Motor neuron (in vitro differentiated cells): ENCODE measurements around the gene CCDC102A. TPM values are rescaled to one million over a fixed set of nuclear protein-coding genes. Genes with fewer than 3 reads are reported as not detected.
"Not testable (repeated sequence)": the region's sequence is repeated elsewhere in the genome, so short reads cannot be mapped to it uniquely, and the experiment has no call there.

Experiments used
- ATAC-seq, 8 experiments: fragments of 200-7000 bp; cut with Tn5 transposase; replicated peaks in 6 of 8; 2 replicates each; pipeline ENCODE4 v1.8.0; 2021; ENCODE audit warnings: mild to moderate bottlenecking in 8 of 8, moderate library complexity in 8 of 8
- H3K27ac ChIP-seq, 2 donors: fragments of 250-450 bp; sonication (Bioruptor Pico); 2 replicates each; pipeline ENCODE4 v1.9.0; 2021; ENCODE audit warnings: antibody characterized with exemption in 2 of 2, mild to moderate bottlenecking in 2 of 2, moderate library complexity in 1 of 2
- H3K4me1 ChIP-seq, 2 donors: fragments of 250-450 bp; sonication (Bioruptor Pico); replicated peaks in 1 of 2; 2 replicates each; pipeline ENCODE4 v1.6.1; 2021; ENCODE audit warnings: antibody characterized with exemption in 2 of 2, mild to moderate bottlenecking in 2 of 2, moderate library complexity in 1 of 2
- H3K4me3 ChIP-seq, 5 donors: fragments of 250-450 bp; sonication (Bioruptor Pico); 2 replicates each; pipeline ENCODE4 v1.9.0; 2021; ENCODE audit warnings: antibody characterized with exemption in 5 of 5, mild to moderate bottlenecking in 5 of 5, moderate library complexity in 4 of 5
- WGBS, 10 experiments: fragments of 450-650 bp; shearing (Covaris generic); methylation state at CpG; one replicate each; pipeline ENCODE4 v1.0.0; 2022; 5-methylcytosine and 5-hydroxymethylcytosine counted together
- in situ Hi-C, 9 experiments: fragments of 400-800 bp; cut with MboI; loops; one replicate each; pipeline ENCODE4 v1.15.0; 2021; ENCODE audit warnings: low sequenced_read_pairs in 9 of 9, low pct_unique_long_range_greater_than_20kb in 2 of 9; ENCODE audit not compliant: unreplicated experiment in 9 of 9
- total RNA-seq, 8 experiments: library from RNA; unstranded; fragments of 300-600 nt; gene quantifications; 2 replicates each; pipeline versions ENCODE4 v1.2.3 to v1.2.4, GENCODE V29; 2022

The CCDC102A gene
- total RNA-seq, 8 experiments from 2014 or later = 1.1 to 16.8 (median 6.2) TPM

DNA sequence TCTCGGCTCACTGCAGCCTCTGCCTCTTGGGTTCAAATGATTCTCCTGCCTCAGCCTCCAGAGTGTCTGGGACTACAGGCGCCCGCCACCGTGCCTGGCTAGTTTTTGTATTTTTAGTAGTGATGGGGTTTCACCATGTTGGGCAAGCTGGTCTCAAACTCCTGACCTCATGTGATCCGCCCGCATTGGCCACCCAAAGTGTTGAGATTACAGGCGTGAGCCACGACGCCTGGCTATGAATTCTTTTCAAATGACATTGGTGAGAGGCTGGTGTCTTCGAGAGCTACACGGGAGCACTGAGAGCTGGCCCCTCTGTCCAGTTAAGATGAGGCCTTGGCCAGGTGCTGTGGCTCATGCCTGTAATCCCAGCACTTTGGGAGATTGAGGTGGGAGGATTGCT, 36.4 kb downstream of the CCDC102A start:
- H3K4me1 ChIP-seq = peaks cover 23 to 27% of the 10 kb centered on the region in 2 donors
- not testable (repeated sequence) for H3K4me3 ChIP-seq, ATAC-seq, H3K27ac ChIP-seq
- in situ Hi-C loops = loop anchor here in 2 of 9 experiments (25.0 kb wide), 1 partner anchor 188 kb away; no protein-coding TSS in a partner anchor
- 44 to 98% (median 90%) methylated on average over 3 to 10 of the region's 11 CpGs; no CpG with 5 or more reads in 4 of the 10 experiments for WGBS, 10 experiments

DNA sequence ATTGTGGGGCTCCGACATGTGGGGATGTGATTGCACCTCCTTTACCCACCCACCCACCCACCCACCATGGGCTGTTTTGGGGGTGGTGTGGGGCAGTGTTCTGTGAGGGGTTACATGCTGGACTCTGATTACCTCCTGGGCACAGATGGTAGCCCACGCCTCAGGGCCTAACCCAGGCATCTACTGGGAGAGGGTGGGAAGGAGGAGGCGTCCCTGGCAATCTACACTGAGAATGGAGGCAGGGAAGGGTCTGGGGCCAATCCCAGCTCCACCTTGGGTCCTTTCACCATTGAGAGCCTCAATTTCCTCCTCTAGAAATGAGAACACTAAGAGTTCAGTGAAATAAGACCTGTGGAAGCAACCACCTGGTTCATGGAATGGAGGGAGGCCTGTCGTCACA, 38.3 kb downstream of the CCDC102A start:
- 80 to 100% (median 100%) methylated on average over 1 of the region's 4 CpGs; no CpG with 5 or more reads in 5 of the 10 experiments for WGBS, 10 experiments
- in situ Hi-C loops = no loop called here
- peaks cover 9 to 10% of the 10 kb centered on the region in 2 donors for H3K4me1 ChIP-seq
- ATAC-seq = no peak
- H3K4me3 ChIP-seq = no peak overlapping the region
- no peak overlapping the region for H3K27ac ChIP-seq

DNA sequence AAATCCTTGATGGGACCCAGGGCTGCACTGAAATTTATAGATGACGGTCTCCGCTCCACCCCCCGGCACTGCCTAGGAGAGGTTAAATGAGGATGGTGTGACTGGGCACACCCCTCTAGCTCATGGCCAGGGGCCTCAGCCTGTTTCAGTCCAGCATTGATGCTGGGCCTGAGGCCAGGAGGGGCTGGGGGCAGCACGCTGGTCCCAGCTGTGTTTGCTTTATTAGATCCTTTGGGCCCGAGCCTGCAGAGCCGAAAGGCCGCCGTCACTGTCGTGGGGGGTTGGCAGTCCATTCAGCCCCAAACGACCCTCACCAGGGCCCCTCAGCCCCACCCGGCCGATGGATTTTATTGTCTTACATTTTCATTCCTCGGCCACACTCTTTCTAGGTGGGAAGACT, 39.2 kb downstream of the CCDC102A start:
- WGBS, 10 experiments = 83 to 100% methylated on average over 3 to 6 of the region's 13 CpGs; no CpG with 5 or more reads in 8 of the 10 experiments
- no peak overlapping the region for H3K4me3 ChIP-seq
- ATAC-seq = peak in 5 of 8 experiments; percentile 35 to 82 (median 45)
- H3K4me1 ChIP-seq = peaks cover 8 to 9% of the 10 kb centered on the region in 2 donors
- no peak overlapping the region for H3K27ac ChIP-seq
- in situ Hi-C loops = no loop called here

DNA sequence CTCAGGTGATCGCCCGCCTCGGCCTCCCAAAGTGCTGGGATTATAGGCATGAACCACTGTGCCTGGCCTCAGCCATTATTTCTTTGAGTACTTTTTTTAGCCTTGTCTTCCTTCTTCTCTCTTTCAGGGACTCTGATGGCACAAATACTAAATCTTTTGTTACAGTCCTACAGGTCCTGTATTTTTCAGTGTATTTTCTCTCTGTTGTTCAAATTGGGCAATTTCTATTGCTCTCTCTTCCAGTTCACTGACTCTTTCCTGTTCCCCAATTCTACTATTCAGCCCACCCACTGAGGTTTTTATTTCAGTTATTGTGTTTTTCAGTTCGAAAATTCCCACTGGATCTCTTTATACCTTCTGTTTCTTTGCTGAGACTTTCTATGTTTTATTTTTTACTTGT, 42.6 kb downstream of the CCDC102A start:
- Histone ChIP-seq H3K4me3 (no peak overlapping the region), H3K27ac (no peak overlapping the region), H3K4me1 (peaks cover 5 to 6% of the 10 kb centered on the region in 2 donors)
- in situ Hi-C loops = no loop called here
- no peak for ATAC-seq
- WGBS, 10 experiments = 0 to 80% (median 34%) methylated on average over 1 to 4 of the region's 4 CpGs

DNA sequence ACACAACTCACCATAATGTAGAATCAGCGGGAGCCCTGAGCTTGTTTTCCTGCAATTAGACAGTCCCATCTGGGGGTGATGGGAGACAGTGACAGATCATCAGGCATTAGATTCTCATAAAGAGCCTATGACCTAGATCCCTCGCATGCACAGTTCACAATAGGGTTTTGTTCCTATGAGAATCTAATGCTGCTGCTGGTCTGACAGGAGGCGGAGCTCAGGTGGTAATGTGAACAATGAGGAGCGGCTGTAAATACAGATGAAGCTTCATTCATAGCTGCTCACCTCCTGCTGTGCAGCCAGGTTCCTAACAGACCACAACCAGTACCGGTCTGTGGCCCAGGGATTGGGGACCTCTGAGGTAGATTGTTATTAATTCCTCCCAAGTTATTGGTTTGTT, 47.1 kb downstream of the CCDC102A start:
- in situ Hi-C loops = no loop called here
- ATAC-seq = no peak
- Histone ChIP-seq H3K4me1 (peaks cover 5 to 8% of the 10 kb centered on the region in 2 donors), H3K4me3 (no peak overlapping the region), H3K27ac (no peak overlapping the region)
- WGBS, 10 experiments = 73 to 100% (median 100%) methylated on average over 1 to 3 of the region's 5 CpGs; no CpG with 5 or more reads in 3 of the 10 experiments

DNA sequence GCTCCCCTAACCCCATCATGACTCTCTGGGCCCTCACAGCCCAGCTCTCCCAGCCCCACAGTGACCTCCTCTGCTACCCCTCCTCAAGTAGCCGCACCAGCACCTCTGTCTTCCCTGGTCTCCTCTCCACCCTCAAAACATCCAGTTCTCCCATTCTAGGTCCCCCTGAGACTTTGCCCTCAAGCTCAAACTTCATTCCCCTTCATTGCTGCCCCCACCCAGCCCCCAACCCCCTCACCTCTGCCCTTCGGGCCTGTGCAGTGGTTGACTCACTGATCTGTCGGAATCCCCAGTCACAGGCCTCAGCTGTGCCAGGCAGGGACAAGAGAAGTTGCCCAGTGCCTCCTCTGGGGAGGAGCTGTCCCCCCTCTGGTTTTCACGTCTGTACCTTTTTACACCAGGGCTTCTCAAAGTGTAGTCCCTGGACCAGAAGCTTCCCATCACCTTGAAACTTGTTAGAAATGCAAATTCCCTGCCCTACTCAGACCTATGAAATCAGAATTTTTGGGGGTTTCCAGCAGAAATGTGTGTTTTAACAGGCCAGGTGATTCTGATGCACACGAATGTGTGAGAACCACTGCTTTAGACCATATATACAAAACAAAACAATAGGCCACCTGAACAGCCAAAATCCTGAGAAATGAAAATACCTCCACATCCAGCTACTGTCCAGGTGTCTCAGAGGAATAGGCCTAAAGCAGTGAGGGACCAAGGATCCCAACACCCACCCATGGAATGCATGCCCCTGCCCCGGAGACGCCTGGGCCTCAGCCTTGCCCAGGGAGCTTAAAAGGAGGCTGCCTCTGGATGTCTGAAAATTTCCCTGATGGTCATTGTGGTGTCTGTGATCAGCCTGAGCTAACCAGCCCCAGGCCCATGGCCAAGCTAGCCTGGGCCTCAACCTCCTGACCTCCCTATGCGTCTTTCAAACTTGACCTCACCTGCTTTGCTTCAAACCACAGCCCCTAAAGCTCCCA, 49.2 kb downstream of the CCDC102A start:
- peak overlapping the region; percentile 42 to 74 (median 56) for H3K4me3 ChIP-seq
- 67 to 100% (median 90%) methylated on average over 2 to 3 of the region's 8 CpGs; no CpG with 5 or more reads in 5 of the 10 experiments for WGBS, 10 experiments
- H3K27ac ChIP-seq = no peak overlapping the region
- no peak for ATAC-seq
- H3K4me1 ChIP-seq = peaks cover 5 to 8% of the 10 kb centered on the region in 2 donors
- in situ Hi-C loops = no loop called here

DNA sequence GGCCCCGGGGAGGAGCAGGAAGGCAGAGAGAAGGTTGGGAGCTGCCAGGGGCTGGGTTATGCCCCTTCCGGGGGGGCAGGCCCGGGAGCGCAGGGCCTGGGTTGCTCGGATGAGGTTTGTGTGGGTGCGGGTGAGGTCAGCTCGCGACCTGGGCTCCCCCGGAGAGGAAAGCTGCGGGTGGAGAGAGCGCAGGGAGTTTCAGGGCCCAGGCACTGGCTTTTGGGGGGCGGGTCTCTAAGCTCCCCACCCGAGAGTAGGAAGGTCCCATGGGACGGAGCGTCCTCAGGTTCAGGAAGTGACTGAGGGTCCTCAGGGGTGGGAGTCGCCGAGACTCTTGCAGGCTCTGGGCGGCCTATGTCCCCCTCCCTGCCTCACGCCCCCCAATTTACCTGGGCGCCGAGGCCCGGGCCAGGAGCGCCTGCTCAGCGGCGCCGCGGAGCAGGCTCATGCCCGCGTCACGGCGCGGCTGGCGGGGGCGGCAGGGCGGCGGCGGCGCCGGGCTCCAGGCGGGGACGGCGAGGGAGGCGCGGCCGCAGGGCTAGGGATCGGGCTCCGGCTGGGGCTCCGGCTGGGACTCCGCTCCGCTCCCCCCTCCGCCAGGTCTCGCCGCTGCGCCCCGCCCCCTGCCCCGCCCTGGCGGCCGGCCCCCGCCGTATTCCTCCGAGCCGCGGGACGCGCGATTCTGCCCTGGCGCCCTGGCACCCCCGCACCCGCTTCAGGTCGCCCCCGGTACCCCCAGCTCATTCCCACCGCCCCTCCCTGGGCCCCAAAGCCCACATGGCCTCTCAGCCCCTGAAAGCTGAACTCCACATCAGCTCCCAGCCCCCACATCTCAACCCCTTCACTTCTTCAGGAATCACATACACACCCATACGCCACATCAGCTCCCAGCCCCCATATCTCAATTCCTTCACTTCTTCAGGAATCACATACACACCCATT, 50.2 kb downstream of the CCDC102A start, which contains the start of gene DOK4:
Gene DOK4 (minus strand): TSS at position 578 of the 942 bp plus-strand sequence. CDS start 6,986 bp downstream, outside the sequence.
- peak; percentile 94 to 99 (median 95) for ATAC-seq
- H3K27ac ChIP-seq = no peak within 1 kb of the TSS
- no CpG with 5 or more reads among the region's 73 CpGs for whole genome bisulfite sequencing, 10 experiments
- H3K4me1 ChIP-seq = peaks cover 5 to 8% of the 10 kb centered on the region in 2 donors
- in situ Hi-C loops = no loop called here
- peak within 1 kb of the TSS; percentile 42 to 74 (median 56) for H3K4me3 ChIP-seq

DNA sequence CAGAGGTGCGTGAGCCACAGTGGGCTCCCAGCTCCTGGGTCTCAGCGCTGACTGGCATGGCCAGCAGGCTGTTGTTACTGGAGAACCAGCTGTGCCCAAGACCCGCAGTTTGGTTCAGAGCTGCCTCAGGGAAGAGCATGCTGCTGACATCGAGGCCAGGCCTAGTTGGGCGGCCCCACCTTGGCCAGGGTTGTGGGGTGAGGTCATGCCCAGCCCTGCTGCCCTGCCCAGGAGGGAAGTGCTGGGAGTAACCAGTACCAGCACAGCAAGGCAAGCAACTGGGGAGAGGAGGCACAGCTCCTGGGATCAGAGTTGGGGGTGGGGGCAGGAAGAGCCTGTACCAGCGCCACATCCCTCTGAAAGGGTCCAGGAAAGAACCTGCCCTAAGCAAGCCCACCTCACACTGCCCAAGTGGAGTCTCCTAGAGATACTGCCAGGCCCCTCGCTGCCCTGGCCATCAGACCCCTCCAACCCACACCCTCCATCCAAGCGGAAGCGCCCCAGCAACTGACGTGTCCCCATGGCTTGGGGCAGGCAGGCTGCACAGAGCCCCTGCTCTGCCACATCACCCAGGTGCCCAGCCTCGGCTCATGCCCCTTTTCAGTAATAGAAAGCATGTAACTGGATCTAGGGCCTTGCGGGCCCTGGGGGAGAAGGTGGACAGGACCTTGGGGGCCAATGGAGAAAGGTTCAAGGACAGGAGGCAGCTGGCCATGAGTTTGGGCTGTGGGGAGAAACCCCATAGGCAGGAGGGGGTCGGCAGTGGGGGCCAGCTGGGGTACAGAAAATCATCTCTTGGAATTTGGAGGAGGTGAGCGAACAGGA, 51.1 kb downstream of the CCDC102A start:
- peaks cover 7 to 10% of the 10 kb centered on the region in 2 donors for H3K4me1 ChIP-seq
- 44 to 100% (median 89%) methylated on average over 1 to 9 of the region's 14 CpGs; no CpG with 5 or more reads in 4 of the 10 experiments for WGBS, 10 experiments
- no peak overlapping the region for H3K27ac ChIP-seq
- in situ Hi-C loops = no loop called here
- H3K4me3 ChIP-seq = peak overlapping the region; percentile 42 to 74 (median 56)
- ATAC-seq = peak in 2 of 8 experiments; percentile 10 to 16

DNA sequence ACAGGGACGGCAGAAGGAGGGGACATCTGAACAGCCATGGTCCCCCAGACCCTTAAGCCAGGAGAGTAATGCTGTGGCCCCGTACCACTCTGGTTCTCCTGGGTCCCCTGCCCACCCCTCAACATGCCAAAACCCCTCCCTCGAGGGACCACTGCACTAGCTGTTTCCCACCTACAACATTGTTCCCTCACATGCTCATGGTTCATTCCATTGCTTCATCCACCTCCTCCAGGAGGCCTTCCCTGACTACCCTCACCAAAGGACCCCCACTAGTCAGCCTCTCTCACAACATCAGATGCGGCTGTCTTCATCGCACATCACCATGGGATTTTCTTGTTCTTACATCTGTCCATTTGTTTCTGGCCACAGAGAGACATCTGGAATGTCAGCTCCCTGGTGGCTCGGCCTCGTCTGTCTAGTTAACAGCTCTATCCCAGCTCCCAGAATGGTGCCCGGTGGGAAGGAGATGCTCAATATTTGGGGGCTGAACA, 51.8 kb downstream of the CCDC102A start:
- in situ Hi-C loops = no loop called here
- ATAC-seq = no peak
- H3K4me1 ChIP-seq = peaks cover 15 to 17% of the 10 kb centered on the region in 2 donors
- H3K27ac ChIP-seq = no peak overlapping the region
- 17 to 100% (median 85%) methylated on average over 1 to 4 of the region's 8 CpGs; no CpG with 5 or more reads in 4 of the 10 experiments for WGBS, 10 experiments
- no peak overlapping the region for H3K4me3 ChIP-seq

DNA sequence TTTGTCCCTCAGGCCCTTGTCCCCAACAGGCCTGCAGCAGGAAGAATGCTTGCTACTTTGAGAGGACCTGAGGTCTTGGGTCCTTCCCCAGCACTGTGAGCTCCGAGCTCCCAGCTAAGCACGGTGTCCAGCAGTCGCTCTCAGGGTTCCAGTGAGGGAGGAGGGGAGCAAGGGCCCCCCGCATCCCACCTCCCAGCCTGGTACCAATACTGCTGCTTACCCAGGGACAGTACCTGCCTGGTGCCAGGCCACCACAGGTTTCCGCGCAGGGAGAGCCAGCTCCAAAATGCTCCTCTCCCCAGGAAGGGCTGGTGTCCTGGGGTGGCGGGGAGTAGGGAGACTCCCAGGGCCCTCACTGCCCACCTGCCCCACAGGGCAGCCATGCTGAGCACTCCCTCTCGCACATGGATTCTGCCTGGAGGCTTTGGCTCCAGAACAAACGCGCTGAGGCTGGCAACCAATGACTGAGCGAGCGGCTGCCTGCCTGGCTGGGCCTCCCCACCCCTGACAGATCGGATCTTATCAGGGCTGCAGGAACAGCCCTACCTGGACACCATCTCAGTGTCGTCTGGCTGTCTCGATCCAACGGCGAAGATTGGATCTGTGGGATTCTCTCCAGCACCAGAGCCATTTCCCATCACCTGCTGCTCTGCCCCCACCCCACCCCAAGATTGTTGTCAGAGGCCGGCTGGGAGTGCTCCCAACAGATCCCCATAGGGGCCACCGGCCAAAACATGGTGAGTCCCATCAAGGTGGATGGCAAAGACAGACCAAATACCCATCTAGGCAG, 52.5 kb downstream of the CCDC102A start:
- no peak for ATAC-seq
- no peak overlapping the region for H3K27ac ChIP-seq
- in situ Hi-C loops = no loop called here
- H3K4me3 ChIP-seq = no peak overlapping the region
- H3K4me1 ChIP-seq = peaks cover 21 to 22% of the 10 kb centered on the region in 2 donors
- WGBS, 10 experiments = 60 to 97% (median 80%) methylated on average over 1 to 9 of the region's 19 CpGs; no CpG with 5 or more reads in 3 of the 10 experiments

DNA sequence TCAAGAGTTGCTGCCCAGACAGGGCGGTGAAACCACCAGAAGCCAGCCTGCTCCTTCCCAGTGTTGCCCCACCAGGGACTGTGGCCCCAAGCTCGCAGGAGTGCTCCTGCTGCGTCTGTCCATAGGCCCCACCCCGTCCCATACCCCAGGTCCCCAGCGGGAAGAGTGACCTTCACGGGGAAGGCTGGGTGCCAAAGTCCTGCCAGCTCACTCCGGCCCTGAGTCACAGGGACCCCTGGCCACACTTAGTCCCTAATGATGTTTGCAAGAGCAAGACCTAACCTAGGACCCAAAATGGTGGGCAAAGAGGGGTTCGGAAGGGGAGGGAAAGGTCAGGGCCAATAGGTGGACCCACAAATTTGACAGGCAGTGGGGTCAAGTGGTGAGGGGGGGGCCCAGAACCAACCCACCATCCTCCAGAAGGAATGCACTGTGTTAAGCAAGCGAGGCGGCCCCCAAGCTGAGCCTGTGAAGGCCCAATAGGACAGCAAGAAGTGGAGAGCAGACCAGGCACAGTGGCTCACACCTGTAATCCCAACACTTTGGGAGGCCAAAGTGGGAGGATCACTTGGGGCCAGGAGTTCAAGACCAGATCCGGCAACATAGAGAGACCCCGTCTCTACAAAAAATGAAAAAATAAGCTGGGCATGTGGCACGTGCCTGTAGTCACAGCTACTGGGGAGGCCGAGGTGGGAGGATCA, 53.4 kb downstream of the CCDC102A start:
- no peak for ATAC-seq
- 70 to 100% (median 93%) methylated on average over 1 to 5 of the region's 14 CpGs; no CpG with 5 or more reads in 1 of the 10 experiments for WGBS, 10 experiments
- Histone ChIP-seq H3K4me1 (peaks cover 31% of the 10 kb centered on the region in 2 donors), H3K4me3 (no peak overlapping the region), H3K27ac (no peak overlapping the region)
- in situ Hi-C loops = no loop called here
